NCI-H1417 (cell line): ENCODE data around the gene FPGT.
A peak's percentile ranks its signal among the peaks of the same experiment; 100 is the strongest.
"Not testable (repeated sequence)": the region's sequence is repeated elsewhere in the genome, so short reads cannot be mapped to it uniquely, and the experiment has no call there.

Experiments
- DNase-seq, 3 experiments: peaks; one replicate each; lab custom pipeline; 2025; lab: John Stamatoyannopoulos, UW

FPGT gene

GRCh38 chr1:74197657-74198552 is at the start of gene FPGT, which contains the start of gene LRRIQ3:
Gene FPGT, plus strand, starts transcription at chr1:74198242. Its CDS starts 37 bp downstream, at chr1:74198279.
Gene LRRIQ3, minus strand, starts transcription at chr1:74198176. Its CDS starts 14,492 bp downstream, at chr1:74183684.
- DNase-seq, result peak; percentile 96 to 98 (median 96)

- no peak for DNase-seq
These were observed 38.0 kb upstream of the FPGT start for GRCh38 chr1:74160046-74160445.

- DNase-seq, result no peak
These were observed 36.5 kb upstream of the FPGT start for GRCh38 chr1:74161497-74161896.

- no peak for DNase-seq
These were observed 35.7 kb upstream of the FPGT start for GRCh38 chr1:74162333-74162732.

GRCh38 chr1:74174423-74174822 is 23.6 kb upstream of the FPGT start:
- not testable (repeated sequence) for DNase-seq

GRCh38 chr1:74180490-74180889 is 17.6 kb upstream of the FPGT start:
- DNase-seq, result no peak

- no peak for DNase-seq
These were observed 4.1 kb upstream of the FPGT start for GRCh38 chr1:74193908-74194307.

GRCh38 chr1:74195339-74195738 is 2.7 kb upstream of the FPGT start:
- DNase-seq, result no peak

GRCh38 chr1:74197255-74197654 is 787 bp upstream of the FPGT start:
- no peak for DNase-seq

GRCh38 chr1:74199504-74199903 is 1.5 kb downstream of the FPGT start:
- no peak for DNase-seq

GRCh38 chr1:74205266-74205665 is 7.2 kb downstream of the FPGT start:
- no peak for DNase-seq

- no peak for DNase-seq
These were observed 17.2 kb downstream of the FPGT start for GRCh38 chr1:74215229-74215628.

GRCh38 chr1:74222701-74223100 is 24.7 kb downstream of the FPGT start:
- DNase-seq, result no peak

GRCh38 chr1:74223453-74223852 is 25.4 kb downstream of the FPGT start:
- DNase-seq, result no peak

GRCh38 chr1:74235153-74235552 is 37.1 kb downstream of the FPGT start, which contains the start of gene TNNI3K:
Gene TNNI3K, plus strand, starts transcription at chr1:74235387. Its CDS starts 65 bp downstream, at chr1:74235452.
- no peak for DNase-seq

GRCh38 chr1:74236440-74236839 is 38.4 kb downstream of the FPGT start:
- DNase-seq, result no peak

- DNase-seq, result no peak
These were observed 39.0 kb downstream of the FPGT start for GRCh38 chr1:74237035-74237434.

GRCh38 chr1:74237787-74238186 is 39.7 kb downstream of the FPGT start:
- DNase-seq, result no peak

GRCh38 chr1:74245168-74245772 is 47.2 kb downstream of the FPGT start:
- DNase-seq, result peak; percentile 23 to 70 (median 34)

GRCh38 chr1:74246315-74246714 is 48.3 kb downstream of the FPGT start:
- no peak for DNase-seq

GRCh38 chr1:74247881-74248528 is 50.0 kb downstream of the FPGT start:
- no peak for DNase-seq

GRCh38 chr1:74253243-74253824 is 55.3 kb downstream of the FPGT start:
- not testable (repeated sequence) for DNase-seq
